HepG2 (cell line): ENCODE results near the gene C1RL. TPM values are rescaled to one million over a fixed set of nuclear protein-coding genes. Genes with fewer than 3 reads are reported as not detected.
A peak's percentile ranks its signal among the peaks of the same experiment; 100 is the strongest.

Experiments used
- DMAP1 ChIP-seq: IDR thresholded peaks from 2 replicates; pipeline ENCODE4 v1.6.1; 2016
- ERF ChIP-seq: IDR thresholded peaks from 2 replicates; pipeline ENCODE4 v1.6.1; 2018; ENCODE audit warnings: missing biosample characterization, missing genetic modification reagents
- HOXA5 ChIP-seq: sonication (generic); formaldehyde crosslinking; IDR thresholded peaks from 2 replicates; pipeline ENCODE4 v1.4.0; 2020; ENCODE audit warnings: missing genetic modification reagents
- NFE2L2 ChIP-seq: fragments of 150-350 bp; IDR thresholded peaks from 2 replicates; pipeline ENCODE4 v1.6.1; 2014; ENCODE audit warnings: low read length
- POLR2G ChIP-seq: fragments of 200-400 bp; formaldehyde crosslinking; IDR thresholded peaks from 2 replicates; pipeline ENCODE4 v1.6.1; 2018; ENCODE audit warnings: mild to moderate bottlenecking, low read depth, low read length, moderate library complexity
- RXRA ChIP-seq: sonication (generic); formaldehyde crosslinking; IDR thresholded peaks from 2 replicates; pipeline ENCODE4 v1.5.1; 2020; ENCODE audit warnings: missing genetic modification reagents
- SMAD3 ChIP-seq: sonication (generic); formaldehyde crosslinking; IDR thresholded peaks from 2 replicates; pipeline ENCODE4 v1.4.0; 2020; ENCODE audit warnings: missing genetic modification reagents
- TRIM24 ChIP-seq: sonication (generic); formaldehyde crosslinking; IDR thresholded peaks from 2 replicates; pipeline ENCODE4 v1.8.0; 2022; ENCODE audit warnings: mild to moderate bottlenecking, missing genetic modification reagents
- XRCC5 ChIP-seq: fragments of 200-400 bp; formaldehyde crosslinking; optimal IDR thresholded peaks from 2 replicates; pipeline ENCODE3; 2017; ENCODE audit warnings: mild to moderate bottlenecking, low read length
- ZNF44 ChIP-seq: sonication (generic); formaldehyde crosslinking; IDR thresholded peaks from 2 replicates; pipeline ENCODE4 v1.5.1; 2020; ENCODE audit warnings: mild to moderate bottlenecking, missing genetic modification reagents
- ZNF615 ChIP-seq: sonication (generic); formaldehyde crosslinking; IDR thresholded peaks from 2 replicates; pipeline ENCODE4 v1.5.0; 2020; ENCODE audit warnings: mild to moderate bottlenecking, missing genetic modification reagents, borderline replicate concordance
- ZNF746 ChIP-seq: sonication (generic); formaldehyde crosslinking; IDR thresholded peaks from 2 replicates; pipeline ENCODE4 v1.8.0; 2022; ENCODE audit warnings: mild to moderate bottlenecking, missing genetic modification reagents
- ZNF761 ChIP-seq: sonication (generic); formaldehyde crosslinking; conservative IDR thresholded peaks from 2 replicates; pipeline ENCODE4 v1.4.0; 2020; ENCODE audit warnings: mild to moderate bottlenecking, missing genetic modification reagents
- polyA plus RNA-seq, 8 experiments: library from polyadenylated mRNA; depleted of rRNA in 3 of 8; stranded (reverse) in 7 of 8; unstranded in 1 of 8; fragments of >200 nt; fragmentation: Illumina TruSeq in 4 of 8; extraction: Trizol in 4 of 8; gene quantifications; 2 replicates each; pipeline versions ENCODE4 v1.2.1 to v1.2.3, GENCODE V29; 2011 to 2016; ENCODE audit warnings: low read depth in 4 of 8, missing spikeins in 1 of 8, mixed read lengths in 1 of 8; ENCODE audit not compliant: insufficient read depth in 1 of 8
- total RNA-seq, 5 experiments: library from RNA; depleted of rRNA; stranded (reverse); fragments of >200 nt; fragmentation: Illumina TruSeq; extraction: Trizol; gene quantifications; 2 replicates each; pipeline ENCODE4 v1.2.3, GENCODE V29; 2016; ENCODE audit warnings: low read depth in 1 of 5
- TF ChIP-seq, protein P1 (sequence below): sonication (generic); formaldehyde crosslinking; IDR thresholded peaks from 2 replicates; pipeline ENCODE4 v1.5.1; 2020; ENCODE audit warnings: mild to moderate bottlenecking, missing genetic modification reagents, borderline replicate concordance
- TF ChIP-seq, protein P2 (sequence below): sonication (generic); formaldehyde crosslinking; IDR thresholded peaks from 2 replicates; pipeline ENCODE4 v1.5.0; 2020; ENCODE audit warnings: missing genetic modification reagents
- TF ChIP-seq, protein P3 (sequence below): sonication (generic); IDR thresholded peaks from 2 replicates; pipeline ENCODE4 v1.6.1; 2016; ENCODE audit warnings: low read depth, borderline replicate concordance
- TF ChIP-seq, protein P4 (sequence below): sonication (generic); formaldehyde crosslinking; IDR thresholded peaks from 2 replicates; pipeline ENCODE4 v1.4.0; 2020; ENCODE audit warnings: missing genetic modification reagents, borderline replicate concordance
- TF ChIP-seq, protein P5 (sequence below): sonication (generic); formaldehyde crosslinking; IDR thresholded peaks from 2 replicates; pipeline ENCODE4 v1.8.1; 2023; ENCODE audit warnings: missing genetic modification reagents, inconsistent platforms, borderline replicate concordance

C1RL gene
- total and polyA plus RNA-seq, 2 of the 13 experiments (the other 11 are each of a cell fraction or from before 2014, with no cell fraction given): 28.9 to 53.1 TPM

DNA sequence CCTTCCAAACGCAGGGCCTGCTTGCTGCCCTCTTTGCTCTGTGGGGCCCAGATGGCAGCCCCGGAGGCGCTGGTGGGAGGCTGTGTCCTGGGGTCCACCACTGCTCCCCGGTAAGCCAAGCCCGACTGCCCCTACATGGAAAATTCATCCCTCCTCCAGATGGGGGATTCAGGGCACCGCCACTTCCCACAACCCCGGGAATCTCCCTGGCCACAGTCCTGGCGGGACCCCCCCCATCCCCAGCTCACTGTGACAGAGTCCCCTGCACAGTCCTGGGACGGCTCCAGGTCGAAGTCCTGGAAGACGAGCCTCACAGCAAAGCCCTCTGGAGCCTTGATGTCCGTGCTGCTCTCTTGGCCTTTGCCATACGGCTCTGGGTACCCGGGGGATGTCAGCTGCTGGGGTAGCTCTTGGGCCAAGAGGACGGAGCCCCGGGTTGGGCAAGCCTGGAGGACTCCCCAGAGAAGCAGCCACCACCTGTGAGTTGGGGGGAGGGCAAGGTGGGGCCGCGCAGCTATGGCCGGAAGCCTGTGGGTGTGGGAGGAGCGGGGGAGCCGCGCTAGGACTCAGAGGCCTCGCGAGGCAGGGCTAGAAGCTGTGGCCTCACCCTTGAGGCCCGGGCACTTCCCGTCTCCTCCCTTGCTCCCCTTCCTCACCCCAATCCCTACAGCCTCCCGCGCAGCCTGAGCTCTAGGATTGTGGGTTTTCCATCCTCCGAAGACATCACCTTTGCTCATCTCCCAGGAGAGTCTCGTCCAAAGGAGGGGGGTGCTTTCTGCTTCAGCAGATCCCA is 815 bp downstream of the C1RL start (continued):
- TF ChIP-seq, protein P1, sequence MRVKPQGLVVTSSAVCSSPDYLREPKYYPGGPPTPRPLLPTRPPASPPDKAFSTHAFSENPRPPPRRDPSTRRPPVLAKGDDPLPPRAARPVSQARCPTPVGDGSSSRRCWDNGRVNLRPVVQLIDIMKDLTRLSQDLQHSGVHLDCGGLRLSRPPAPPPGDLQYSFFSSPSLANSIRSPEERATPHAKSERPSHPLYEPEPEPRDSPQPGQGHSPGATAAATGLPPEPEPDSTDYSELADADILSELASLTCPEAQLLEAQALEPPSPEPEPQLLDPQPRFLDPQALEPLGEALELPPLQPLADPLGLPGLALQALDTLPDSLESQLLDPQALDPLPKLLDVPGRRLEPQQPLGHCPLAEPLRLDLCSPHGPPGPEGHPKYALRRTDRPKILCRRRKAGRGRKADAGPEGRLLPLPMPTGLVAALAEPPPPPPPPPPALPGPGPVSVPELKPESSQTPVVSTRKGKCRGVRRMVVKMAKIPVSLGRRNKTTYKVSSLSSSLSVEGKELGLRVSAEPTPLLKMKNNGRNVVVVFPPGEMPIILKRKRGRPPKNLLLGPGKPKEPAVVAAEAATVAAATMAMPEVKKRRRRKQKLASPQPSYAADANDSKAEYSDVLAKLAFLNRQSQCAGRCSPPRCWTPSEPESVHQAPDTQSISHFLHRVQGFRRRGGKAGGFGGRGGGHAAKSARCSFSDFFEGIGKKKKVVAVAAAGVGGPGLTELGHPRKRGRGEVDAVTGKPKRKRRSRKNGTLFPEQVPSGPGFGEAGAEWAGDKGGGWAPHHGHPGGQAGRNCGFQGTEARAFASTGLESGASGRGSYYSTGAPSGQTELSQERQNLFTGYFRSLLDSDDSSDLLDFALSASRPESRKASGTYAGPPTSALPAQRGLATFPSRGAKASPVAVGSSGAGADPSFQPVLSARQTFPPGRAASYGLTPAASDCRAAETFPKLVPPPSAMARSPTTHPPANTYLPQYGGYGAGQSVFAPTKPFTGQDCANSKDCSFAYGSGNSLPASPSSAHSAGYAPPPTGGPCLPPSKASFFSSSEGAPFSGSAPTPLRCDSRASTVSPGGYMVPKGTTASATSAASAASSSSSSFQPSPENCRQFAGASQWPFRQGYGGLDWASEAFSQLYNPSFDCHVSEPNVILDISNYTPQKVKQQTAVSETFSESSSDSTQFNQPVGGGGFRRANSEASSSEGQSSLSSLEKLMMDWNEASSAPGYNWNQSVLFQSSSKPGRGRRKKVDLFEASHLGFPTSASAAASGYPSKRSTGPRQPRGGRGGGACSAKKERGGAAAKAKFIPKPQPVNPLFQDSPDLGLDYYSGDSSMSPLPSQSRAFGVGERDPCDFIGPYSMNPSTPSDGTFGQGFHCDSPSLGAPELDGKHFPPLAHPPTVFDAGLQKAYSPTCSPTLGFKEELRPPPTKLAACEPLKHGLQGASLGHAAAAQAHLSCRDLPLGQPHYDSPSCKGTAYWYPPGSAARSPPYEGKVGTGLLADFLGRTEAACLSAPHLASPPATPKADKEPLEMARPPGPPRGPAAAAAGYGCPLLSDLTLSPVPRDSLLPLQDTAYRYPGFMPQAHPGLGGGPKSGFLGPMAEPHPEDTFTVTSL (CRISPR knock-in tag): 0 out of 2 replicates have a peak, but pooled peaks have one; percentile 10
- TF ChIP-seq RXRA (CRISPR knock-in tag) (peak; percentile 68), NFE2L2 (no peak), DMAP1 (peak; percentile 78; the same call in 1 of the 2 replicates), ZNF615 (CRISPR knock-in tag) (no peak), TRIM24 (no peak), ZNF761 (0 out of 2 replicates have a peak, but pooled peaks have one; percentile 47), ZNF44 (peak; percentile 94; the same call in 1 of the 2 replicates), ZNF746 (CRISPR knock-in tag) (peak; percentile 74; the same call in 1 of the 2 replicates), XRCC5 (peak; percentile 19), HOXA5 (CRISPR knock-in tag) (0 out of 2 replicates have a peak, but pooled peaks have one; percentile 64), ERF (CRISPR knock-in tag) (peak; percentile 53; the same call in 1 of the 2 replicates), POLR2G (peak; percentile 86), SMAD3 (CRISPR knock-in tag) (peak; percentile 12; the same call in 1 of the 2 replicates)
- TF ChIP-seq, protein P2, sequence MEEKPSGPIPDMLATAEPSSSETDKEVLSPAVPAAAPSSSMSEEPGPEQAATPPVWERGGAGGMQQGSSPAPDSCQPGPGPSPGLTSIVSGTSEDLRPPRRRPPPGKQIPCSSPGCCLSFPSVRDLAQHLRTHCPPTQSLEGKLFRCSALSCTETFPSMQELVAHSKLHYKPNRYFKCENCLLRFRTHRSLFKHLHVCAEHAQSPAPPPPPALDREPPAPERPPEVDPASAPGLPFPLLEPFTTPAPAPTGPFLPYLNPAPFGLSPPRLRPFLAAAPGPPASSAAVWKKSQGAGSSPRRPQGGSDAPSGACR (CRISPR knock-in tag): 0 out of 2 replicates have a peak, but pooled peaks have one; percentile 33
- TF ChIP-seq, protein P3, sequence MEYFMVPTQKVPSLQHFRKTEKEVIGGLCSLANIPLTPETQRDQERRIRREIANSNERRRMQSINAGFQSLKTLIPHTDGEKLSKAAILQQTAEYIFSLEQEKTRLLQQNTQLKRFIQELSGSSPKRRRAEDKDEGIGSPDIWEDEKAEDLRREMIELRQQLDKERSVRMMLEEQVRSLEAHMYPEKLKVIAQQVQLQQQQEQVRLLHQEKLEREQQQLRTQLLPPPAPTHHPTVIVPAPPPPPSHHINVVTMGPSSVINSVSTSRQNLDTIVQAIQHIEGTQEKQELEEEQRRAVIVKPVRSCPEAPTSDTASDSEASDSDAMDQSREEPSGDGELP: peak; percentile 76; the same call in 1 of the 2 replicates
- TF ChIP-seq, protein P4, sequence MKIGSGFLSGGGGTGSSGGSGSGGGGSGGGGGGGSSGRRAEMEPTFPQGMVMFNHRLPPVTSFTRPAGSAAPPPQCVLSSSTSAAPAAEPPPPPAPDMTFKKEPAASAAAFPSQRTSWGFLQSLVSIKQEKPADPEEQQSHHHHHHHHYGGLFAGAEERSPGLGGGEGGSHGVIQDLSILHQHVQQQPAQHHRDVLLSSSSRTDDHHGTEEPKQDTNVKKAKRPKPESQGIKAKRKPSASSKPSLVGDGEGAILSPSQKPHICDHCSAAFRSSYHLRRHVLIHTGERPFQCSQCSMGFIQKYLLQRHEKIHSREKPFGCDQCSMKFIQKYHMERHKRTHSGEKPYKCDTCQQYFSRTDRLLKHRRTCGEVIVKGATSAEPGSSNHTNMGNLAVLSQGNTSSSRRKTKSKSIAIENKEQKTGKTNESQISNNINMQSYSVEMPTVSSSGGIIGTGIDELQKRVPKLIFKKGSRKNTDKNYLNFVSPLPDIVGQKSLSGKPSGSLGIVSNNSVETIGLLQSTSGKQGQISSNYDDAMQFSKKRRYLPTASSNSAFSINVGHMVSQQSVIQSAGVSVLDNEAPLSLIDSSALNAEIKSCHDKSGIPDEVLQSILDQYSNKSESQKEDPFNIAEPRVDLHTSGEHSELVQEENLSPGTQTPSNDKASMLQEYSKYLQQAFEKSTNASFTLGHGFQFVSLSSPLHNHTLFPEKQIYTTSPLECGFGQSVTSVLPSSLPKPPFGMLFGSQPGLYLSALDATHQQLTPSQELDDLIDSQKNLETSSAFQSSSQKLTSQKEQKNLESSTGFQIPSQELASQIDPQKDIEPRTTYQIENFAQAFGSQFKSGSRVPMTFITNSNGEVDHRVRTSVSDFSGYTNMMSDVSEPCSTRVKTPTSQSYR (CRISPR knock-in tag): peak; percentile 91
- TF ChIP-seq, protein P5, sequence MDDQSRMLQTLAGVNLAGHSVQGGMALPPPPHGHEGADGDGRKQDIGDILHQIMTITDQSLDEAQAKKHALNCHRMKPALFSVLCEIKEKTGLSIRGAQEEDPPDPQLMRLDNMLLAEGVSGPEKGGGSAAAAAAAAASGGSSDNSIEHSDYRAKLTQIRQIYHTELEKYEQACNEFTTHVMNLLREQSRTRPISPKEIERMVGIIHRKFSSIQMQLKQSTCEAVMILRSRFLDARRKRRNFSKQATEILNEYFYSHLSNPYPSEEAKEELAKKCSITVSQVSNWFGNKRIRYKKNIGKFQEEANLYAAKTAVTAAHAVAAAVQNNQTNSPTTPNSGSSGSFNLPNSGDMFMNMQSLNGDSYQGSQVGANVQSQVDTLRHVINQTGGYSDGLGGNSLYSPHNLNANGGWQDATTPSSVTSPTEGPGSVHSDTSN: no peak
